Calu3 (cell line): Measurements from ENCODE around the gene DHRS2. TPM values are rescaled to one million over a fixed set of nuclear protein-coding genes. Genes with fewer than 3 reads are reported as not detected.

Source experiments
- BruUV-seq: library from RNA; stranded (reverse); fragments of 400-500 nt; replicated peaks from 2 replicates; lab custom pipeline; 2021; lab: Mats Ljungman, UMichigan
- CTCF ChIA-PET: fragments of 300-600 bp; sonication (Branson Sonifier 250); formaldehyde crosslinking; loops from one replicate; lab custom pipeline; 2022; ENCODE audit warnings: antibody characterized with exemption; lab: Charles Lee
- DNase-seq: peaks from one replicate; pipeline ENCODE4 v3.0.0; 2022
- H3K27ac Mint-ChIP-seq: one replicate; pipeline ENCODE4 v1.8.0; 2022; ENCODE audit warnings: mixed read lengths; ENCODE audit not compliant: unreplicated experiment
- H3K27me3 Mint-ChIP-seq: one replicate; pipeline ENCODE4 v1.8.0; 2022; ENCODE audit warnings: mixed read lengths; ENCODE audit not compliant: unreplicated experiment
- H3K36me3 Mint-ChIP-seq: one replicate; pipeline ENCODE4 v1.8.0; 2022; ENCODE audit warnings: mild to moderate bottlenecking, moderate library complexity, mixed read lengths; ENCODE audit not compliant: insufficient read depth, unreplicated experiment
- H3K4me1 Mint-ChIP-seq: one replicate; pipeline ENCODE4 v1.8.0; 2022; ENCODE audit warnings: mild to moderate bottlenecking, low read depth, mixed read lengths; ENCODE audit not compliant: unreplicated experiment
- H3K4me3 Mint-ChIP-seq: one replicate; pipeline ENCODE4 v1.8.0; 2022; ENCODE audit warnings: mild to moderate bottlenecking, low read depth, moderate library complexity, mixed read lengths; ENCODE audit not compliant: unreplicated experiment
- H3K9me3 Mint-ChIP-seq: one replicate; pipeline ENCODE4 v1.8.0; 2022; ENCODE audit warnings: low read depth, mixed read lengths; ENCODE audit not compliant: unreplicated experiment
- CTCF ChIP-seq: fragments of 200-600 bp; IDR thresholded peaks from one replicate; pipeline ENCODE4 v1.8.0; 2022; ENCODE audit warnings: antibody characterized with exemption; ENCODE audit not compliant: unreplicated experiment
- intact Hi-C: fragments of 100-400 bp; cut with micrococcal nuclease; formaldehyde crosslinking; loops from one replicate; pipeline ENCODE4 v1.10.0; 2022; ENCODE audit not compliant: unreplicated experiment
- total RNA-seq: library from RNA; stranded (reverse); gene quantifications from 2 replicates; pipeline ENCODE4 v1.2.3, GENCODE V29; 2022

DHRS2 gene
- total RNA-seq, 1 experiment from 2014 or later: 1.8 TPM

GRCh38 chr14:23626946-23627345, 9.2 kb upstream of the DHRS2 start:
- BruUV-seq: no TSS peak
- DNase-seq: no peak
- Mint-ChIP-seq H3K4me3 (no peak overlapping the region), H3K36me3 (no peaks in the 10 kb centered on the region), H3K4me1 (peaks cover 2% of the 10 kb centered on the region), H3K27me3 (peaks cover 50% of the 10 kb centered on the region), H3K27ac (no peak overlapping the region), H3K9me3 (no peaks in the 10 kb centered on the region)
- CTCF ChIA-PET: no interaction called here
- TF ChIP-seq CTCF: no peak
- intact Hi-C loops: no loop called here

DNA sequence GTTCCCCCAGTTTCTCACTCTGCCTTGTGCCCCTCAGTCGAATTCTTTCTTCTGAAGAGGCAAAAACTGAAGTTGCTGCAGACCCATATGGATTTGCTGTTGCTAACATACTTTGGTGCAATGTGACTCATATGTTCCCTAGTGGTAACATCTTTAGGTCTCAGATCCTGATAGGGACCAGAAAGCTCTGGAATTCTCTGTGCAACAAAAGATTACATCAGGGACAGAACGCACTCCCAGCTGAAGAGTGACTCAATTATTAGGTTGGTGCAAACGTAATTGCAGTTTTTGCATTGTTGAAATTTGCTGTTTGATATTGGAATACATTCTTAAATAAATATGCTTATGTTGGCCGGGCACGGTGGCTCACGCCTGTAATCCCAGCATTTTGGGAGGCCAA, 8.2 kb upstream of the DHRS2 start:
- CTCF ChIA-PET: no interaction called here
- intact Hi-C loops: no loop called here
- H3K36me3 Mint-ChIP-seq: no peaks in the 10 kb centered on the region
- H3K27me3 Mint-ChIP-seq: peaks cover 50% of the 10 kb centered on the region
- no peak overlapping the region for H3K27ac Mint-ChIP-seq
- no peaks in the 10 kb centered on the region for H3K9me3 Mint-ChIP-seq
- no peak for TF ChIP-seq CTCF
- H3K4me1 Mint-ChIP-seq: peaks cover 7% of the 10 kb centered on the region
- no peak overlapping the region for H3K4me3 Mint-ChIP-seq
- DNase-seq: no peak
- no TSS peak for BruUV-seq

DNA sequence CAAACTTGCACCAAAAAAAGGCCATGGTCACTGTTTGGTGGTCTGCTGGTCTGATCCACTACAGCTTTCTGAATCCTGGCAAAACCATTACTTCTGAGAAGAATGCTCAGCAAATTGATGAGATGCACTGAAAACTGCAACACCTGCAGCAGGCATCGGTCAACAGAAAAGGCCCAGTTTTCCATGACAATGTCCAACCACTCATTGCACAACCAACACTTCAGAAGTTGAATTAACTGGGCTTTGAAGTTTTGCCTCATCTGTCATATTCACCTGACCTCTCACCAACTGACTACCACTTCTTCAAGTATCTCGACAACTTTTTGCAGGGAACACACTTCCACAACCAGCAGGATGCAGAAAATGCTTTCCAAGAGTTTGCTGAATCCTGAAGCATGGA, 7.0 kb upstream of the DHRS2 start:
- no TSS peak for BruUV-seq
- no peak overlapping the region for H3K27ac Mint-ChIP-seq
- intact Hi-C loops: no loop called here
- DNase-seq: no peak
- CTCF ChIA-PET: no interaction called here
- H3K4me3 Mint-ChIP-seq: no peak overlapping the region
- no peaks in the 10 kb centered on the region for H3K9me3 Mint-ChIP-seq
- peaks cover 54% of the 10 kb centered on the region for H3K27me3 Mint-ChIP-seq
- H3K4me1 Mint-ChIP-seq: peaks cover 7% of the 10 kb centered on the region
- no peak for TF ChIP-seq CTCF
- no peaks in the 10 kb centered on the region for H3K36me3 Mint-ChIP-seq

DNA sequence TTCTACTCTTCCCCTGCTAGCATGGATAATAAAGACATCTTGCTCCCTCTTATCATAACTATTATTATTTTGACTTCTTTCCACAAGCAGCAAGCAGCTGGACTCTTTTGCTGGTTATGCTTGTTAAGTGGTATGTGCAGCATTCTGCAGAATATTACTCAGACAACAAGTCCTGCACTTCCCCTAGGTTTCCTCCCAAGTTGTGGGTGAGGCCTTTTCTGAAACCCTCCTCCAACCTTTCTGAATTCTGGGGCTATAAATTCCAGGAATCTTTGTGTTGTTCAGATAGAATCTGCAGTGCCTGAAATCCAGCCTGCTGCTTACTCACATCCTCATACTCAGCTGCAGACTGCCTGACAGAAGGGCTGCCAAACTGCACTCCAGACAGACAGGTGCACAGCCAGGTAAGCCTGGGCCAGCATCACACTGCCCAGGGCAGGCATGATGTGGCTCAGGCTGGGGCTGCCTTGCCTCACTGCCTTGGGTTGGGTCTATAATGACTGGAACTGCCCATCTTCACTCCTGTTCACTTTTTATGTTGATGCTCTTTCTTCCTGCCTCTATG, 6.2 kb upstream of the DHRS2 start:
- CTCF ChIA-PET: no interaction called here
- TF ChIP-seq CTCF: no peak
- no peak overlapping the region for H3K27ac Mint-ChIP-seq
- no TSS peak for BruUV-seq
- H3K27me3 Mint-ChIP-seq: peaks cover 54% of the 10 kb centered on the region
- H3K9me3 Mint-ChIP-seq: no peaks in the 10 kb centered on the region
- H3K4me3 Mint-ChIP-seq: no peak overlapping the region
- no peak for DNase-seq
- no peaks in the 10 kb centered on the region for H3K36me3 Mint-ChIP-seq
- H3K4me1 Mint-ChIP-seq: peaks cover 7% of the 10 kb centered on the region
- intact Hi-C loops: loop anchor here (5.0 kb wide), 2 partner anchors 282 to 297 kb away; no protein-coding TSS in a partner anchor
